GM12878 (cell line): ENCODE results near the gene SMARCD1. TPM values are rescaled to one million over a fixed set of nuclear protein-coding genes. Genes with fewer than 3 reads are reported as not detected.

Source experiments
- ATAC-seq: fragments of 200-7000 bp; cut with Tn5 transposase; 3 replicates; pipeline ENCODE4 v1.9.1; 2020; ENCODE audit warnings: mild to moderate bottlenecking, moderate library complexity
- BruUV-seq: library from RNA; stranded (reverse); fragments of 400-500 nt; replicated peaks from 2 replicates; lab custom pipeline; 2021; lab: Mats Ljungman, UMichigan
- CTCF ChIA-PET: fragments of 300-600 bp; sonication (Branson Sonifier 250); formaldehyde crosslinking; extraction: SDS; loops from one replicate; lab custom pipeline; 2021; ENCODE audit warnings: inconsistent platforms; lab: Yijun Ruan, JAX
- POLR2A ChIA-PET: fragments of 350-600 bp; formaldehyde crosslinking; extraction: SDS; loops from one replicate; lab custom pipeline; 2021; ENCODE audit warnings: inconsistent platforms; lab: Charles Lee
- RAD21 ChIA-PET: fragments of 300-600 bp; sonication (Branson Sonifier 250); formaldehyde crosslinking; loops from one replicate; lab custom pipeline; 2023; ENCODE audit warnings: antibody characterized with exemption; ENCODE audit not compliant: unreplicated experiment; lab: Charles Lee
- SMC1A ChIA-PET: fragments of 300-600 bp; sonication (Branson Sonifier 250); formaldehyde crosslinking; loops from one replicate; lab custom pipeline; 2023; ENCODE audit not compliant: unreplicated experiment, uncharacterized antibody; lab: Charles Lee
- DNase-seq: peaks from one replicate; pipeline ENCODE4 v3.0.0-alpha.2; 2011; ENCODE audit warnings: low read depth, low spot score
- FAIRE-seq: peaks from 3 replicates; lab custom pipeline; 2011; peaks lifted over from hg19 to GRCh38; lab: Jason Lieb, UNC
- H2AFZ ChIP-seq: 2 replicates; pipeline ENCODE4 v1.6.0; 2011; ENCODE audit warnings: low read depth, low read length, control low read depth; ENCODE audit not compliant: control insufficient read depth
- H3K27ac ChIP-seq: 2 replicates; pipeline ENCODE4 v1.5.1; 2011; ENCODE audit warnings: control low read depth; ENCODE audit not compliant: control insufficient read depth, insufficient read depth
- H3K27me3 ChIP-seq, 2 experiments: replicated peaks in 1 of 2; 2 replicates each; pipeline versions ENCODE4 v1.6.0 to v1.6.1; 2011; ENCODE audit warnings: low read length in 1 of 2; ENCODE audit not compliant: control insufficient read depth in 2 of 2, insufficient read depth in 2 of 2
- H3K36me3 ChIP-seq, 2 experiments: 2 replicates each; pipeline ENCODE4 v1.5.1; 2011; ENCODE audit warnings: low read length in 1 of 2; ENCODE audit not compliant: control insufficient read depth in 2 of 2, insufficient read depth in 2 of 2
- H3K4me1 ChIP-seq: 2 replicates; pipeline ENCODE4 v1.6.1; 2011; ENCODE audit warnings: mild to moderate bottlenecking, low read length, moderate library complexity, mixed read lengths; ENCODE audit not compliant: control insufficient read depth, insufficient read depth
- H3K4me2 ChIP-seq: 2 replicates; pipeline ENCODE4 v1.6.0; 2011; ENCODE audit warnings: control low read depth; ENCODE audit not compliant: control insufficient read depth, insufficient read depth
- H3K4me3 ChIP-seq: fragments of 200-600 bp; sonication (generic); 2 replicates; pipeline ENCODE4 v1.5.1; 2016
- H3K79me2 ChIP-seq: 2 replicates; pipeline ENCODE4 v1.6.0; 2011; ENCODE audit warnings: low read length; ENCODE audit not compliant: control insufficient read depth, insufficient read depth
- H3K9ac ChIP-seq: 2 replicates; pipeline ENCODE4 v1.8.0; 2011; ENCODE audit warnings: low read length, control low read depth, mixed read lengths; ENCODE audit not compliant: control insufficient read depth, insufficient read depth
- H3K9me3 ChIP-seq: replicated peaks from 3 replicates; pipeline ENCODE4 v1.5.1; 2011; ENCODE audit warnings: mild to moderate bottlenecking, low read length; ENCODE audit not compliant: control insufficient read depth, insufficient read depth
- H4K20me1 ChIP-seq: 2 replicates; pipeline ENCODE4 v1.6.0; 2011; ENCODE audit not compliant: control insufficient read depth, insufficient read depth
- YY1 ChIP-seq: IDR thresholded peaks from 2 replicates; pipeline ENCODE4 v1.6.1; 2011; ENCODE audit warnings: low read depth, mild to moderate bottlenecking, low read length
- WGBS: methylation state at CpG from one replicate; pipeline ENCODE4 v1.1.6; 2016; ENCODE audit warnings: low lambda C conversion rate; ENCODE audit not compliant: insufficient replicate concordance, insufficient coverage; ENCODE audit errors: missing lambda C conversion rate; 5-methylcytosine and 5-hydroxymethylcytosine counted together
- in situ Hi-C: fragments of 300-500 bp; cut with MboI; formaldehyde crosslinking; loops from 9 replicates; pipeline ENCODE4 v1.14.3; 2018; ENCODE audit warnings: mixed read lengths
- intact Hi-C: fragments of 100-400 bp; cut with micrococcal nuclease; formaldehyde crosslinking; loops from one replicate; pipeline ENCODE4 v1.14.2; 2022; ENCODE audit not compliant: unreplicated experiment
- polyA plus RNA-seq, 11 experiments: library from polyadenylated mRNA; depleted of rRNA in 4 of 11; unstranded in 6 of 11; stranded (reverse) in 5 of 11; fragments of >200 nt; fragmentation: Nextera tagmentation in 4 of 11; fragmentation: Illumina TruSeq in 1 of 11; extraction: Ambion mirVana in 4 of 11; extraction: Trizol in 1 of 11; gene quantifications; 1 replicate in 1 of 11; 2 replicates in 10 of 11; pipeline versions ENCODE4 v1.2.1 to v1.2.3, GENCODE V29; 2011 to 2016; ENCODE audit warnings: inconsistent platforms in 2 of 11, missing spikeins in 2 of 11, low read depth in 1 of 11
- total RNA-seq, 4 experiments: library from RNA; depleted of rRNA in 3 of 4; stranded (reverse); fragments of >200 nt in 3 of 4; fragmentation: Illumina TruSeq in 1 of 4; extraction: Trizol in 1 of 4; gene quantifications; 2 replicates each; pipeline versions ENCODE4 v1.2.1 to v1.2.3, GENCODE V29; 2013 to 2021
- TF ChIP-seq, protein P1 (sequence below): IDR thresholded peaks from 2 replicates; pipeline ENCODE4 v1.6.1; 2011; ENCODE audit warnings: low read depth, low read length, improper control_type of control experiment, borderline replicate concordance
- TF ChIP-seq, protein P2 (sequence below): fragments of 450-650 bp; IDR thresholded peaks from 2 replicates; pipeline ENCODE4 v1.6.1; 2014; ENCODE audit warnings: mild to moderate bottlenecking

Gene SMARCD1
- total and polyA plus RNA-seq, 10 of the 15 experiments (the other 5 are each of a cell fraction or from before 2014, with no cell fraction given): 1.4 to 92.4 (median 58.9) TPM

DNA sequence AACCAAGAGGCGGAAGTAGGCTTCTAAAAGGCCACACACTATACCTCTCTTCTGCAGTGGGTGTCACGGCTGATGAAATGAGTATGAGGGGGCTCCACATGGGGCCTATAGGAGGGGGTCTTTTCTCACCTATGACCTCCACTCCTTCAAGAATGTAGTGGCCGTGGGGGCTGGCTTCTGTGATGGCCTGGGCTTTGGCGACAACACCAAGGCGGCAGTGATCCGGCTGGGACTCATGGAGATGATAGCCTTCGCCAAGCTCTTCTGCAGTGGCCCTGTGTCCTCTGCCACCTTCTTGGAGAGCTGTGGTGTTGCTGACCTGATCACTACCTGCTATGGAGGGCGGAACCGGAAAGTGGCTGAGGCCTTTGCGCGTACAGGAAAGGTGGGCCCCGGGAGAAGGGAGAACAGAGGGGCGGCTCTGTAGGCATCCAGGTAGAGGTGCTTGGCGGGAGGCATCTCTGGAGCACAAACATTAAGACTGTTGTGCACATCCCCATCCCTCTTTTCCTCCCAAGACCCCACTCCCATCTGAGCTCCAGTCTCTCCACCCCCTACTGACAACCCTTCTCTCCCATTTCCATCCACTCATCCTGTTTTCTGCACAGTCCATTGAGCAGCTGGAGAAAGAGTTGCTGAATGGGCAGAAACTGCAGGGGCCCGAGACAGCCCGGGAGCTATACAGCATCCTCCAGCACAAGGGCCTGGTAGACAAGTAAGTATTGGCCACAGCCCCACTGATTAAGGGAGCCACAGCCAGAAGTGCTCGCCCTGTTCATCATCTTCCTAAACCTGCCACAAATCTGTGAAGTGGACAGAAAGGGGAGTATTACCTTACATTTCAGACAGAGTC is 22.5 kb downstream of the SMARCD1 start:
- FAIRE-seq: no peak

DNA sequence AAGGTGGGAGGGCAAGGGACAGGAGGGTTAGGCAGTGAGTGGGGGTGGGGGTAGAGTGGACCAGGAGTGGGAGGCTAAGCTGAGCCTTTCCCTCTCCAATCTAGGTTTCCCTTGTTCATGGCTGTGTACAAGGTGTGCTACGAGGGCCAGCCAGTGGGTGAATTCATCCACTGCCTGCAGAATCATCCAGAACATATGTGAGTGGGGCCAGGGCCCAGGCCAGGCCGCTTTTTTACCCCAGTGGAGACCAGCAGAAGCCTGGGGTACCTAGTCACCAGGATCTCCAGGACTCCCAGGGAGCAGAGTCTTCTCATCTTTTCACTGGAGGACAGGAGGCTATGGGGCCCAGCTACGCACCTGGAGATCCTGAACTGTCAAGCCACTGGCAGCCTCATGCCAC is 24.2 kb downstream of the SMARCD1 start:
- peaks cover 19% of the 10 kb centered on the region for H3K79me2 ChIP-seq
- no peak overlapping the region for H3K9ac ChIP-seq
- no peaks in the 10 kb centered on the region for H3K27me3 ChIP-seq
- H3K4me3 ChIP-seq: no peak overlapping the region
- DNase-seq (no peak), FAIRE-seq (no peak), ATAC-seq (no peak)
- H2AFZ ChIP-seq: no peak overlapping the region
- ChIA-PET POLR2A (interaction anchor here (0.6 to 5.0 kb wide), 5 partner anchors 22 to 112 kb away, joined by 3 to 72 read pairs (median 23); partner anchors contain the start of genes CERS5 and SMARCD1), SMC1A (interaction anchor here (1.0 to 4.8 kb wide), 14 partner anchors 8 to 358 kb away, joined by 3 to 36 read pairs (median 9); partner anchors contain the start of gene CERS5), RAD21 (interaction anchor here (0.6 to 4.3 kb wide), 7 partner anchors 9 to 270 kb away, joined by 3 to 66 read pairs (median 5); partner anchors contain the start of gene SMARCD1), CTCF (interaction anchor here (0.6 to 13.0 kb wide), 17 partner anchors 12 to 306 kb away, joined by 3 to 257 read pairs (median 19); partner anchors contain the start of genes CERS5, RACGAP1 and SMARCD1)
- in situ Hi-C loops (no loop called here), intact Hi-C loops (no loop called here)
- TF ChIP-seq YY1: no peak
- TF ChIP-seq, protein P1, sequence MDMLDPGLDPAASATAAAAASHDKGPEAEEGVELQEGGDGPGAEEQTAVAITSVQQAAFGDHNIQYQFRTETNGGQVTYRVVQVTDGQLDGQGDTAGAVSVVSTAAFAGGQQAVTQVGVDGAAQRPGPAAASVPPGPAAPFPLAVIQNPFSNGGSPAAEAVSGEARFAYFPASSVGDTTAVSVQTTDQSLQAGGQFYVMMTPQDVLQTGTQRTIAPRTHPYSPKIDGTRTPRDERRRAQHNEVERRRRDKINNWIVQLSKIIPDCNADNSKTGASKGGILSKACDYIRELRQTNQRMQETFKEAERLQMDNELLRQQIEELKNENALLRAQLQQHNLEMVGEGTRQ: no peak
- 80% methylated on average over 3 of the region's 3 CpGs for WGBS
- peaks cover 20% of the 10 kb centered on the region for H3K4me1 ChIP-seq
- BruUV-seq: no TSS peak
- no peaks in the 10 kb centered on the region for H3K9me3 ChIP-seq
- H3K4me2 ChIP-seq: no peak overlapping the region; the same call in 1 of the 2 replicates
- H4K20me1 ChIP-seq: no peaks in the 10 kb centered on the region
- no peak overlapping the region for H3K27ac ChIP-seq
- no peaks in the 10 kb centered on the region; a peak in 1 of 4 replicates for H3K36me3 ChIP-seq

More for the DNA sequence above, 22.5 kb downstream of the SMARCD1 start:
- TF ChIP-seq, protein P2, sequence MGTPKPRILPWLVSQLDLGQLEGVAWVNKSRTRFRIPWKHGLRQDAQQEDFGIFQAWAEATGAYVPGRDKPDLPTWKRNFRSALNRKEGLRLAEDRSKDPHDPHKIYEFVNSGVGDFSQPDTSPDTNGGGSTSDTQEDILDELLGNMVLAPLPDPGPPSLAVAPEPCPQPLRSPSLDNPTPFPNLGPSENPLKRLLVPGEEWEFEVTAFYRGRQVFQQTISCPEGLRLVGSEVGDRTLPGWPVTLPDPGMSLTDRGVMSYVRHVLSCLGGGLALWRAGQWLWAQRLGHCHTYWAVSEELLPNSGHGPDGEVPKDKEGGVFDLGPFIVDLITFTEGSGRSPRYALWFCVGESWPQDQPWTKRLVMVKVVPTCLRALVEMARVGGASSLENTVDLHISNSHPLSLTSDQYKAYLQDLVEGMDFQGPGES: no peak
- H3K79me2 ChIP-seq: peaks cover 7% of the 10 kb centered on the region
- ChIA-PET POLR2A (no interaction called here), CTCF (interaction anchor here (0.8 to 13.0 kb wide), 6 partner anchors 11 to 61 kb away, joined by 3 to 257 read pairs (median 6); partner anchors contain the start of genes CERS5 and SMARCD1), SMC1A (interaction anchor here (0.5 to 1.8 kb wide), 4 partner anchors 18 to 512 kb away, joined by 3 to 9 read pairs (median 4); partner anchors contain the start of gene LARP4), RAD21 (interaction anchor here (1.5 kb wide), 1 partner anchor 207 kb away, joined by 3 read pairs; no protein-coding TSS in a partner anchor)
- H3K27ac ChIP-seq: no peak overlapping the region
- intact Hi-C loops: no loop called here
- no peaks in the 10 kb centered on the region for H3K36me3 ChIP-seq
- H3K4me2 ChIP-seq: no peak overlapping the region
- 90% methylated on average over 17 of the region's 17 CpGs for WGBS
- no peak overlapping the region for H3K4me3 ChIP-seq
- no peaks in the 10 kb centered on the region for H3K9me3 ChIP-seq
- H3K27me3 ChIP-seq: no peaks in the 10 kb centered on the region
- no peaks in the 10 kb centered on the region for H4K20me1 ChIP-seq
- no peak for DNase-seq
- in situ Hi-C loops: no loop called here
- no peak overlapping the region for H2AFZ ChIP-seq
- ATAC-seq: no peak
- H3K4me1 ChIP-seq: peaks cover 18% of the 10 kb centered on the region
- H3K9ac ChIP-seq: no peak overlapping the region
- BruUV-seq: no TSS peak
